ENCODE data around the gene JADE2. TPM values are rescaled to one million over a fixed set of nuclear protein-coding genes. Genes with fewer than 3 reads are reported as not detected.
A peak's percentile ranks its signal among the peaks of the same experiment; 100 is the strongest.

Gene JADE2
- total and polyA plus RNA-seq, 4 donors = 3.9 to 11.4 (median 5.5) TPM

DNA sequence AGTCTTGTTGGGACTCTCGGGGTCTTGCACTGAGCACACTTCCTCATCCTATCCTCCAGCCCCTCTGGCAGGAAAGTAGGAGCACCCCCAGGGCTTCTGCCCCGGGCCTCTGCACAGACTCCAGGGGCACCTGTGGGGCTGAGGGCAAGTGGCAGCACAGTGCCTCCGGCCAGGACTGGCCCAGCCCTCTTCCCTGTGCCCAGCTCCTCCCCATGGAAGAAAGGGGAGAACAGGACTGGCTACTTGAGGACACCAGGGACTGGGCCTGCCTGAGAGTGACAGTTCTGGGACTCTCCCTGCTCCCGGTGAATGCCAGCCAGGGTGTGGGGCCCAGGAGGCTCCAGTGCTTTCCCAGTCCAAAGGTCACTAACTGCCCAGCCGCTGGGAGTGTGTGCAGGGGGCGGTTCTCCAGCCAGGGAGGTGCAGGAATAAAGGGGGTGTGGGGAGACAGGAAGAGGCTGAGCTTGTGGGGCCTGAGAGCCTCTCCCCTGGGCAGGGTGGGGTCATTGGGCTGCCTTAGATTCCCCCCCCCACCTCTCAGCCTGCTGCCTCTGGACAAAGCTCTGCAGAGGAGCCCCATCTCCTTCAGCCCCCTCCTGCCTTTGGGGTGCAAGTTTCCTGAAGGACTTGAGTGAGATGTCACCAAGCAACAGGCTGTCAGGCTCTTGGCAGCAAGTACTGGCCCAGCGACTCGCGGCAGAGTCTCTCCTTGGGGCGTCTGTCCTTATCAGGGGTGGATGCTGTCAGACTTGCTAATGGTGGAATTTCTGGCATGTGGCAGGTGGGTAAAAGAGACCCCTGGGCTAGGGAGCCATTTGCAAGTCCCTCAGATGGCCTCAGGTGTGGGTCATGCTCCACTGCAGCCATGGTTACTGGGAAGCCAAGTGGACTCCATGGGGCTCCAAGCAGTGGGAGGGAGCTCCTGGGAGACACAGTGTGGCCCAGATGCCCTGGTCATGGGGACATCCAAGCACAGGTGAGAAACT, 19.1 kb upstream of the JADE2 start (continued):
- TF ChIP-seq, protein P1, sequence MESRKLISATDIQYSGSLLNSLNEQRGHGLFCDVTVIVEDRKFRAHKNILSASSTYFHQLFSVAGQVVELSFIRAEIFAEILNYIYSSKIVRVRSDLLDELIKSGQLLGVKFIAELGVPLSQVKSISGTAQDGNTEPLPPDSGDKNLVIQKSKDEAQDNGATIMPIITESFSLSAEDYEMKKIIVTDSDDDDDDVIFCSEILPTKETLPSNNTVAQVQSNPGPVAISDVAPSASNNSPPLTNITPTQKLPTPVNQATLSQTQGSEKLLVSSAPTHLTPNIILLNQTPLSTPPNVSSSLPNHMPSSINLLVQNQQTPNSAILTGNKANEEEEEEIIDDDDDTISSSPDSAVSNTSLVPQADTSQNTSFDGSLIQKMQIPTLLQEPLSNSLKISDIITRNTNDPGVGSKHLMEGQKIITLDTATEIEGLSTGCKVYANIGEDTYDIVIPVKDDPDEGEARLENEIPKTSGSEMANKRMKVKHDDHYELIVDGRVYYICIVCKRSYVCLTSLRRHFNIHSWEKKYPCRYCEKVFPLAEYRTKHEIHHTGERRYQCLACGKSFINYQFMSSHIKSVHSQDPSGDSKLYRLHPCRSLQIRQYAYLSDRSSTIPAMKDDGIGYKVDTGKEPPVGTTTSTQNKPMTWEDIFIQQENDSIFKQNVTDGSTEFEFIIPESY (IDR thresholded peaks at IDR 0.05) = peak; percentile 92
- TF ChIP-seq NR2F2 (IDR thresholded peaks at IDR 0.05) = no peak
- TF ChIP-seq, protein P2, sequence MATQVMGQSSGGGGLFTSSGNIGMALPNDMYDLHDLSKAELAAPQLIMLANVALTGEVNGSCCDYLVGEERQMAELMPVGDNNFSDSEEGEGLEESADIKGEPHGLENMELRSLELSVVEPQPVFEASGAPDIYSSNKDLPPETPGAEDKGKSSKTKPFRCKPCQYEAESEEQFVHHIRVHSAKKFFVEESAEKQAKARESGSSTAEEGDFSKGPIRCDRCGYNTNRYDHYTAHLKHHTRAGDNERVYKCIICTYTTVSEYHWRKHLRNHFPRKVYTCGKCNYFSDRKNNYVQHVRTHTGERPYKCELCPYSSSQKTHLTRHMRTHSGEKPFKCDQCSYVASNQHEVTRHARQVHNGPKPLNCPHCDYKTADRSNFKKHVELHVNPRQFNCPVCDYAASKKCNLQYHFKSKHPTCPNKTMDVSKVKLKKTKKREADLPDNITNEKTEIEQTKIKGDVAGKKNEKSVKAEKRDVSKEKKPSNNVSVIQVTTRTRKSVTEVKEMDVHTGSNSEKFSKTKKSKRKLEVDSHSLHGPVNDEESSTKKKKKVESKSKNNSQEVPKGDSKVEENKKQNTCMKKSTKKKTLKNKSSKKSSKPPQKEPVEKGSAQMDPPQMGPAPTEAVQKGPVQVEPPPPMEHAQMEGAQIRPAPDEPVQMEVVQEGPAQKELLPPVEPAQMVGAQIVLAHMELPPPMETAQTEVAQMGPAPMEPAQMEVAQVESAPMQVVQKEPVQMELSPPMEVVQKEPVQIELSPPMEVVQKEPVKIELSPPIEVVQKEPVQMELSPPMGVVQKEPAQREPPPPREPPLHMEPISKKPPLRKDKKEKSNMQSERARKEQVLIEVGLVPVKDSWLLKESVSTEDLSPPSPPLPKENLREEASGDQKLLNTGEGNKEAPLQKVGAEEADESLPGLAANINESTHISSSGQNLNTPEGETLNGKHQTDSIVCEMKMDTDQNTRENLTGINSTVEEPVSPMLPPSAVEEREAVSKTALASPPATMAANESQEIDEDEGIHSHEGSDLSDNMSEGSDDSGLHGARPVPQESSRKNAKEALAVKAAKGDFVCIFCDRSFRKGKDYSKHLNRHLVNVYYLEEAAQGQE (IDR thresholded peaks at IDR 0.05) = peak; percentile 90
- peak; percentile 88 for TF ChIP-seq TAF1 (conservative IDR thresholded peaks at IDR 0.05)

DNA sequence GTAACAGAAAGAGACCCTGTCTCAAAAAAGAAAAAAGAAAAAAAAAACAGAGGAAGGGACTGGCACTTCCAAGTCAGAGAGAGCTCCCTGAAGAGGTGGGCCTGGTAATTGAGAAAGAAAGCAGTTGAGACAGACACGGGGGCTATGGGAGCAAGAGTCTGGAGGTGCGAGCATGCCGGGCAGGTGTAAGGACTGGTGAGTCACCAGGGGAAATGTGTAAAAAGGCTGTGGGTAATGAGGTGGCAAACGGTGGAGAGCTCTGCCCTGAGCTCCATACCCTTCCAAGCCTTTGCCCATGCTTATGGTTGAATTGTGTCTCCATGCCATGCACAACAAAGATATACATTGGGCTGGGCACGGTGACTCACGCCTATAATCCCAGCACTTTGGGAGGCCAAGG, 18.0 kb upstream of the JADE2 start:
- WGBS = 85% methylated on average over 6 of the region's 6 CpGs
- Histone ChIP-seq H3K9ac (ENCODE audit: low read depth in 1 of 2, low read length in 2 of 2) (peak overlapping the region in 1 of 2 donors; percentile 70), H3K9me3 (ENCODE audit: control insufficient read depth in 4 of 4, low read length in 3 of 4) (no peaks in the 10 kb centered on the region), H3K27me3 (ENCODE audit: control insufficient read depth in 4 of 4, insufficient read depth in 4 of 4, low read length in 3 of 4) (no peaks in the 10 kb centered on the region), H3K4me1 (ENCODE audit: control insufficient read depth in 4 of 4, insufficient read depth in 4 of 4, low read length in 3 of 4) (peaks cover 22 to 68% (median 48%) of the 10 kb centered on the region in 4 donors), H3K27ac (ENCODE audit: low read depth in 1 of 2, low read length in 2 of 2) (peak overlapping the region; percentile 75 to 76), H3K36me3 (ENCODE audit: control insufficient read depth in 4 of 4, insufficient read depth in 3 of 4, low read depth in 1 of 4, low read length in 3 of 4) (no peaks in the 10 kb centered on the region), H3K4me3 (ENCODE audit: low read depth in 1 of 3, low read length in 3 of 3) (peak overlapping the region in 2 of 3 donors; percentile 71 to 86)
- TF ChIP-seq, protein P2 (IDR thresholded peaks at IDR 0.05) = no peak
- TF ChIP-seq GABPA (IDR thresholded peaks at IDR 0.05 in 1 of 2, conservative IDR thresholded peaks at IDR 0.05 in 1 of 2) (no peak), JUND (IDR thresholded peaks at IDR 0.05) (no peak), FOXA2 (IDR thresholded peaks at IDR 0.05) (no peak), RAD21 (IDR thresholded peaks at IDR 0.05) (no peak), FOXA1 (IDR thresholded peaks at IDR 0.05) (no peak), YY1 (IDR thresholded peaks at IDR 0.05) (no peak), EGR1 (IDR thresholded peaks at IDR 0.05; ENCODE audit: low read depth in 2 of 2) (no peak), HNF4G (IDR thresholded peaks at IDR 0.05) (no peak), HNF4A (conservative IDR thresholded peaks at IDR 0.05) (no peak), NR2F2 (IDR thresholded peaks at IDR 0.05) (no peak), SP1 (IDR thresholded peaks at IDR 0.05) (no peak)
- TF ChIP-seq, protein P1 (IDR thresholded peaks at IDR 0.05) = no peak
- TF ChIP-seq, protein P3, sequence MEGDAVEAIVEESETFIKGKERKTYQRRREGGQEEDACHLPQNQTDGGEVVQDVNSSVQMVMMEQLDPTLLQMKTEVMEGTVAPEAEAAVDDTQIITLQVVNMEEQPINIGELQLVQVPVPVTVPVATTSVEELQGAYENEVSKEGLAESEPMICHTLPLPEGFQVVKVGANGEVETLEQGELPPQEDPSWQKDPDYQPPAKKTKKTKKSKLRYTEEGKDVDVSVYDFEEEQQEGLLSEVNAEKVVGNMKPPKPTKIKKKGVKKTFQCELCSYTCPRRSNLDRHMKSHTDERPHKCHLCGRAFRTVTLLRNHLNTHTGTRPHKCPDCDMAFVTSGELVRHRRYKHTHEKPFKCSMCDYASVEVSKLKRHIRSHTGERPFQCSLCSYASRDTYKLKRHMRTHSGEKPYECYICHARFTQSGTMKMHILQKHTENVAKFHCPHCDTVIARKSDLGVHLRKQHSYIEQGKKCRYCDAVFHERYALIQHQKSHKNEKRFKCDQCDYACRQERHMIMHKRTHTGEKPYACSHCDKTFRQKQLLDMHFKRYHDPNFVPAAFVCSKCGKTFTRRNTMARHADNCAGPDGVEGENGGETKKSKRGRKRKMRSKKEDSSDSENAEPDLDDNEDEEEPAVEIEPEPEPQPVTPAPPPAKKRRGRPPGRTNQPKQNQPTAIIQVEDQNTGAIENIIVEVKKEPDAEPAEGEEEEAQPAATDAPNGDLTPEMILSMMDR (IDR thresholded peaks at IDR 0.05; ENCODE audit: low read depth, low read length, missing input control) = no peak
- TF ChIP-seq, protein P4, sequence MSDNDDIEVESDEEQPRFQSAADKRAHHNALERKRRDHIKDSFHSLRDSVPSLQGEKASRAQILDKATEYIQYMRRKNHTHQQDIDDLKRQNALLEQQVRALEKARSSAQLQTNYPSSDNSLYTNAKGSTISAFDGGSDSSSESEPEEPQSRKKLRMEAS (IDR thresholded peaks at IDR 0.05) = no peak
- TF ChIP-seq, protein P5, sequence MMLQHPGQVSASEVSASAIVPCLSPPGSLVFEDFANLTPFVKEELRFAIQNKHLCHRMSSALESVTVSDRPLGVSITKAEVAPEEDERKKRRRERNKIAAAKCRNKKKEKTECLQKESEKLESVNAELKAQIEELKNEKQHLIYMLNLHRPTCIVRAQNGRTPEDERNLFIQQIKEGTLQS (IDR thresholded peaks at IDR 0.05) = no peak
- DNase-seq (ENCODE audit: low spot score) = no peak

Data from liver (tissue), 9 donors.